GM18519 (cell line): ENCODE results near the gene VARS2.
"Not testable (repeated sequence)": the region's sequence is repeated elsewhere in the genome, so short reads cannot be mapped to it uniquely, and the experiment has no call there.

Experiments
- ATAC-seq: cut with Tn5 transposase; IDR thresholded peaks from one replicate; pipeline ENCODE4 v1.9.1; 2021; ENCODE audit warnings: mild to moderate bottlenecking, moderate library complexity; ENCODE audit not compliant: unreplicated experiment, low FRiP score

The VARS2 gene

GRCh38 chr6:30896541-30896940 lies 17.5 kb upstream of the VARS2 start:
- no peak for ATAC-seq

GRCh38 chr6:30897882-30898281 lies 16.2 kb upstream of the VARS2 start:
- no peak for ATAC-seq

- no peak for ATAC-seq
Measured at GRCh38 chr6:30898750-30899360, 15.2 kb upstream of the VARS2 start.

- ATAC-seq: no peak
Measured at GRCh38 chr6:30900863-30901417, 13.1 kb upstream of the VARS2 start.

GRCh38 chr6:30901436-30901835 lies 12.6 kb upstream of the VARS2 start:
- ATAC-seq: no peak

- not testable (repeated sequence) for ATAC-seq
Measured at GRCh38 chr6:30902196-30902595, 11.8 kb upstream of the VARS2 start.

- no peak for ATAC-seq
Measured at GRCh38 chr6:30902709-30903108, 11.3 kb upstream of the VARS2 start.

- no peak for ATAC-seq
Measured at GRCh38 chr6:30903236-30903635, 10.8 kb upstream of the VARS2 start.

GRCh38 chr6:30907290-30907757 lies 6.7 kb upstream of the VARS2 start:
- ATAC-seq: not testable (repeated sequence)

GRCh38 chr6:30907758-30908591 lies 6.1 kb upstream of the VARS2 start, which contains the start of gene GTF2H4:
GTF2H4 (plus strand) TSS chr6:30908207.
- peak; percentile 89 for ATAC-seq

GRCh38 chr6:30908700-30909099 lies 5.3 kb upstream of the VARS2 start:
- ATAC-seq: no peak

GRCh38 chr6:30910473-30910872 lies 3.6 kb upstream of the VARS2 start:
- ATAC-seq: not testable (repeated sequence)

GRCh38 chr6:30912746-30913520 lies 1.1 kb upstream of the VARS2 start:
- ATAC-seq: no peak

GRCh38 chr6:30913721-30914075 lies 340 bp upstream of the VARS2 start:
- ATAC-seq: no peak

GRCh38 chr6:30914854-30915590 lies 984 bp downstream of the VARS2 start:
- no peak for ATAC-seq

GRCh38 chr6:30915591-30915946 lies 1.5 kb downstream of the VARS2 start:
- ATAC-seq: no peak

GRCh38 chr6:30917041-30917440 lies 3.0 kb downstream of the VARS2 start:
- no peak for ATAC-seq

GRCh38 chr6:30917487-30917886 lies 3.4 kb downstream of the VARS2 start:
- ATAC-seq: no peak

- ATAC-seq: no peak
Measured at GRCh38 chr6:30918670-30919069, 4.6 kb downstream of the VARS2 start.

GRCh38 chr6:30922447-30922852 lies 8.4 kb downstream of the VARS2 start:
- ATAC-seq: no peak
